ENCODE measurements around the gene MACROD2.
"Not testable (repeated sequence)": the region's sequence is repeated elsewhere in the genome, so short reads cannot be mapped to it uniquely, and the experiment has no call there.

The MACROD2 gene

GRCh38 chr20:15794409-15794808 is 1799.1 kb downstream of the MACROD2 start:
- DNase-seq (ENCODE audit: low read depth, low spot score) = no peak

GRCh38 chr20:15795305-15796019 is 1800.1 kb downstream of the MACROD2 start:
- DNase-seq (ENCODE audit: low read depth, low spot score) = no peak

GRCh38 chr20:15799871-15800270 is 1804.6 kb downstream of the MACROD2 start:
- no peak for DNase-seq (ENCODE audit: low read depth, low spot score)

GRCh38 chr20:15802020-15802419 is 1806.7 kb downstream of the MACROD2 start:
- no peak for DNase-seq (ENCODE audit: low read depth, low spot score)

- no peak for DNase-seq (ENCODE audit: low read depth, low spot score)
Observed at GRCh38 chr20:15805154-15805553, 1809.8 kb downstream of the MACROD2 start.

GRCh38 chr20:15806105-15806504 is 1810.8 kb downstream of the MACROD2 start:
- DNase-seq (ENCODE audit: low read depth, low spot score) = no peak

GRCh38 chr20:15807271-15807670 is 1812.0 kb downstream of the MACROD2 start:
- no peak for DNase-seq (ENCODE audit: low read depth, low spot score)

- not testable (repeated sequence) for DNase-seq (ENCODE audit: low read depth, low spot score)
Observed at GRCh38 chr20:15807771-15808170, 1812.5 kb downstream of the MACROD2 start.

- no peak for DNase-seq (ENCODE audit: low read depth, low spot score)
Observed at GRCh38 chr20:15811951-15812350, 1816.6 kb downstream of the MACROD2 start.

- DNase-seq (ENCODE audit: low read depth, low spot score) = no peak
Observed at GRCh38 chr20:15812696-15813095, 1817.4 kb downstream of the MACROD2 start.

- DNase-seq (ENCODE audit: low read depth, low spot score) = no peak
Observed at GRCh38 chr20:15814360-15814759, 1819.0 kb downstream of the MACROD2 start.

GRCh38 chr20:15814911-15815310 is 1819.6 kb downstream of the MACROD2 start:
- no peak for DNase-seq (ENCODE audit: low read depth, low spot score)

GRCh38 chr20:15817351-15817750 is 1822.0 kb downstream of the MACROD2 start:
- no peak for DNase-seq (ENCODE audit: low read depth, low spot score)

- DNase-seq (ENCODE audit: low read depth, low spot score) = no peak
Observed at GRCh38 chr20:15818651-15819071, 1823.3 kb downstream of the MACROD2 start.

GRCh38 chr20:15823718-15824117 is 1828.4 kb downstream of the MACROD2 start:
- no peak for DNase-seq (ENCODE audit: low read depth, low spot score)

- DNase-seq (ENCODE audit: low read depth, low spot score) = no peak
Observed at GRCh38 chr20:15827628-15828027, 1832.3 kb downstream of the MACROD2 start.

- no peak for DNase-seq (ENCODE audit: low read depth, low spot score)
Observed at GRCh38 chr20:15831201-15831600, 1835.9 kb downstream of the MACROD2 start.

- no peak for DNase-seq (ENCODE audit: low read depth, low spot score)
Observed at GRCh38 chr20:15832512-15832911, 1837.2 kb downstream of the MACROD2 start.

- DNase-seq (ENCODE audit: low read depth, low spot score) = no peak
Observed at GRCh38 chr20:15834857-15835256, 1839.5 kb downstream of the MACROD2 start.

GRCh38 chr20:15835811-15836210 is 1840.5 kb downstream of the MACROD2 start:
- no peak for DNase-seq (ENCODE audit: low read depth, low spot score)

GRCh38 chr20:15836634-15837033 is 1841.3 kb downstream of the MACROD2 start:
- DNase-seq (ENCODE audit: low read depth, low spot score) = no peak

- no peak for DNase-seq (ENCODE audit: low read depth, low spot score)
Observed at GRCh38 chr20:15837563-15837962, 1842.2 kb downstream of the MACROD2 start.

- no peak for DNase-seq (ENCODE audit: low read depth, low spot score)
Observed at GRCh38 chr20:15838466-15838865, 1843.2 kb downstream of the MACROD2 start.
